ENCODE results near the gene EXO1.

DNA sequence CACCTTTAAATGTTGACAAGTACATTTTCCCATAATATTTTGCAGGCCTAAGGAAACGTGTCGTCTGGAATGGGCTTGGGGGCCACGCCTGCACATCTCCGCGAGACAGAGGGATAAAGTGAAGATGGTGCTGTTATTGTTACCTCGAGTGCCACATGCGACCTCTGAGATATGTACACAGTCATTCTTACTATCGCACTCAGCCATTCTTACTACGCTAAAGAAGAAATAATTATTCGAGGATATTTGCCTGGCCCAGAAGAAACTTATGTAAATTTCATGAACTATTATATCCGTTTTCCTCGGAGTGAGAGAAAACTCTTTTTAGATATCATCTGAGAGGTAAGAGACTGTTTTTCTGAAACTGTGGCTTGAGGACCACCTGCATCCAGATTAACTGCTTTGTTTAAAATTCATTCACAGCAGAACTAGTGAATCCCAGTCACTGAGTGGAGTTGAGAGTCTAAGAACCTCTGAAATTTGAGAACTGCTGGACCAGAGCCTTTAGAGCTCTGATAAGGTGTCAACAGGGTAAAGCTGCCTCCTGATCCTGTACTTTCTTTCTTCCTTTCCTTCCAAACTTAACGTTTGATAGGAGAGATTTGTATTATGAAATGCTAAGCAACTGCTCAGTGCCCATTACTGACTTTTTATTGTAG lies 811 bp downstream of the EXO1 start:
- TF ChIP-seq CTCF (IDR thresholded peaks at IDR 0.05; ENCODE audit: extremely low read depth in 1 of 2, insufficient read depth in 1 of 2, low read depth in 1 of 2, low read length in 2 of 2) (no peak), FOS (IDR thresholded peaks at IDR 0.05; ENCODE audit: borderline replicate concordance, insufficient read depth, low read length) (no peak), MYC (IDR thresholded peaks at IDR 0.05; ENCODE audit: low read depth, low read length) (no peak), POLR2AphosphoS5 (IDR thresholded peaks at IDR 0.05; ENCODE audit: insufficient read depth, low read depth, low read length) (no peak), POLR2A (IDR thresholded peaks at IDR 0.05; ENCODE audit: low read depth, low read length) (no peak), EZH2 (IDR thresholded peaks at IDR 0.05; ENCODE audit: borderline replicate concordance, low read depth, low read length, severe bottlenecking) (no peak), GATA2 (IDR thresholded peaks at IDR 0.05; ENCODE audit: insufficient read depth, insufficient read length, low read depth, low read length) (no peak), JUN (IDR thresholded peaks at IDR 0.05; ENCODE audit: borderline replicate concordance, insufficient read depth, insufficient read length, low read depth) (no peak)
- TF ChIP-seq, protein P1, sequence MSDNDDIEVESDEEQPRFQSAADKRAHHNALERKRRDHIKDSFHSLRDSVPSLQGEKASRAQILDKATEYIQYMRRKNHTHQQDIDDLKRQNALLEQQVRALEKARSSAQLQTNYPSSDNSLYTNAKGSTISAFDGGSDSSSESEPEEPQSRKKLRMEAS (IDR thresholded peaks at IDR 0.05; ENCODE audit: insufficient read depth, insufficient read length): no peak
